GM19397 (cell line): Measurements from ENCODE around the gene XPO5.
A peak's percentile ranks its signal among the peaks of the same experiment; 100 is the strongest.

Source experiments
- ATAC-seq: cut with Tn5 transposase; IDR thresholded peaks from one replicate; pipeline ENCODE4 v1.9.1; 2021; ENCODE audit warnings: mild to moderate bottlenecking, moderate library complexity; ENCODE audit not compliant: unreplicated experiment

The XPO5 gene

DNA sequence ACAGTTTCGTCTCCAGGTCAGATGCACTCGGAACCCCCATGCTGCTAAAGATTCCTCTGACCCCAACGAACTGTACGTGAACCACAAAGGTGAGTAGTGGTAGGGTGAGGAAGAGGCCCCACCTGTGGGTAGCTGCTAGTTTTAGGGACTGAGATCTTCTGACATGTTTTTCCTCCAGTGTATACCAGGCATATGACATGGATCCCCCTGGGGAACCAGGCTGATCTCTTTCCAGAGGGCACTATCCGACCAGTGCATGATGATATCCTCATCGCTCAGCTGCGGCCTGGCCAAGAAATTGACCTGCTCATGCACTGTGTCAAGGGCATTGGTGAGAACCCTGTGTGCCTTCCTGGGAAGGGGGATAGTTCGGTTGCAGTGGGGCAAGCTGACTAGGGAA lies 55.7 kb downstream of the XPO5 start:
- ATAC-seq = no peak

DNA sequence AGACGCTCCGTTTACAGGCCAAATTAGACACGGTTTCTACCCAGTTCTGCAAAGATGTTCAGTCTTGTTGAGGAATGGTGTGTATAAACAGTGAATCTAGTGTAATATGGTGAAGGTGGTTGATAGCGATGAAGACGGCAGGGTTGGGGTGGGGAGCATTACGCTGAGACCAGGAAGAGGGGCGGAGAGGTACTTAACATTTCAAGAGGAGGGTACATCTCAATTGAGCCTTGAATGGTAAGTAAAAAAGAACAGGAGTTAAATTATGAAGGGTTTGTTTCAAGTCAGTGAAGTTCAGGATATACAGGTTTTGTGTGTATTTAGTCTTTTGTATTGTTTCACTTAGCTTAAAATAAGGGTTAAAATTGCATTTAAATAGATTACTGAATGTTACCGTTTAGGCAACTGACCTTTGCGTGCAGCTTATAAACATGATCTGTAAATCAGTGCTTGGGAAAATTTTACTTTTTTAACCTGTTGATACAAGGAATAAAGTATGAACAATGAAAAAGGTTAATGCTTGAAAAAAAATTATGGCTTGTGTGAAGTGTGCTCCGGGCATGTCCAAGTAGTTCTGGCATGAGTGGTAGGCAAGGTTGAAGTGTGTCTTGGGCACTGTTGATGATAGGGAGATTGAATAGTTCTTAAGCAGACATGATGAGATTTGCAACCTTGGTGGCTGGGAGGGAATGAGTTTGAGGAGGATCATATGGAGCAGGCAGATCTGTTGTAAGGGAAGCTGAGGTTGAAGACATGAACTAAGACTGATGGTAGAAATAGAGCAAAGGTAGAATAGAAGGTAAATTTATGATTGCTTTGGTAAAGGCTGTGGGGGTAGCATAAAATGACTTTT lies 58.1 kb downstream of the XPO5 start:
- no peak for ATAC-seq

- ATAC-seq = peak; percentile 77
These were observed 58.9 kb downstream of the XPO5 start, which contains the start of the genes POLR1C and YIPF3 for GRCh38 chr6:43516697-43517504. TSS of gene POLR1C (plus strand) at chr6:43517089. CDS start at chr6:43517110, 21 bp downstream. TSS of gene YIPF3 (minus strand) at chr6:43516926. CDS start at chr6:43516807, 119 bp downstream.

- ATAC-seq = no peak
These were observed 59.5 kb downstream of the XPO5 start for GRCh38 chr6:43516367-43516696.

DNA sequence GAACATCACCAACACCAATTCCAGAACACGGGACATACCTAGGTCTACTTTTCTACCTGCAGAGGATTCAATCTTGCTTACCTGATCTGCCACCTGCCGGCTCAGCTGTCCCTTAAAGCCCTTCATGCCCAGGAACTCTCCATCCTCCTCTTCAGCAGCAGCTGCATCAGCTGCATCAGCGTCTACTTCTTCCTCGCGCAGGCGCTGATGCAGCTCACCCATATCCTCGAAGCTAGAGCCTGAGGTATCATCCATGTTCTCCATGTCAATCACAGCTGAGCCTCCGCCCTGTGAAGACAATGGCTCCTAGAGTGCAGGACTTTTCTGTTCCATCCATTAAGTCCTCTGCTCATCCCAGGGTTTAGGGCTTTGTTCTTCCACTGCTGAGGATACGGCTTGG lies 60.0 kb downstream of the XPO5 start:
- no peak for ATAC-seq

- ATAC-seq = no peak
These were observed 63.9 kb downstream of the XPO5 start for GRCh38 chr6:43511824-43512415.

GRCh38 chr6:43510827-43511163 lies 65.0 kb downstream of the XPO5 start:
- ATAC-seq = no peak

DNA sequence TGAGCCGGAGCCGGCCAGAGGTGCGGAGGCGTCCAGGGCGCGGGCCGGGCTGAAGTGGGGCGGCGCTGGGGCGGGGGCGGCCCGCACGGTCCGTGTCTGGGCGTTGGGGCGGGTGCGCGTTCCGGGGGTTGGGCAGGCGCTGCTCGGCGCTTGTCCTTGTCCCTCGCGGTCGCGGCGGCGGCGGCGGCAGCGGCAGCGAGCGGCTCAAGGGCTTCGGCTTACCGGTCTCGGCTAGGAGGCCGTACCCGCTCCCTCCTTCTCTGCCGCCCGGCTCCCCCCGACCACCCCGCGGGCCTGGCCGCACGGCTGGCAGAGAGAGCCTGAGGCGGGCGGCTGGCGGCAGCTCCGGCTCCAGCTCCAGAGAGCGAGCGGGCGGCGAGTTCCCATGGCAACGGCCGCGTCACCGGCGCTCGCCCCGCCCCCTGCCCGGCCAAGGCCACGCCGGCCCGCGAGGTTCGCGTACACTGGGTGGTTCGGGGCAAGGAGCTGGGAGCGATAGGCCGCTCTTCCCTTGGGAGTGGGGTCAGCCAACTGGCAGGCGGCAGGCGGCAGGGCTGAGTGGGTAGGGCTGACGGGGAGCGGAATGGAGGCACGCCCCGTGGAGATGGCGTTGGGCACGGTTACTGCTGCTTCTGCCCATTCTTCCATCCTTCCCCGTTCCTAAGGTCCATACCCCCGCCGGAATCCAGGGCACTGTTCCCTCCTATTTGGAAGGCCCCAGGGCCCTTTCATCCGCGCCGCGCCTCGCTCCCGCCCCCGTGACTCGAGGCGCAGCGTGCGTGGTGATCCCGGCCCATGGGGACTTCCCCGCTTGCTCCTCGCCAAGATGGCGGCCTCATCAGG lies 65.6 kb downstream of the XPO5 start, which contains the start of gene LRRC73:
TSS of gene LRRC73 (minus strand) at position 363 of the 843 bp plus-strand sequence. CDS start 561 bp downstream, outside the sequence.
- peak; percentile 62 for ATAC-seq

DNA sequence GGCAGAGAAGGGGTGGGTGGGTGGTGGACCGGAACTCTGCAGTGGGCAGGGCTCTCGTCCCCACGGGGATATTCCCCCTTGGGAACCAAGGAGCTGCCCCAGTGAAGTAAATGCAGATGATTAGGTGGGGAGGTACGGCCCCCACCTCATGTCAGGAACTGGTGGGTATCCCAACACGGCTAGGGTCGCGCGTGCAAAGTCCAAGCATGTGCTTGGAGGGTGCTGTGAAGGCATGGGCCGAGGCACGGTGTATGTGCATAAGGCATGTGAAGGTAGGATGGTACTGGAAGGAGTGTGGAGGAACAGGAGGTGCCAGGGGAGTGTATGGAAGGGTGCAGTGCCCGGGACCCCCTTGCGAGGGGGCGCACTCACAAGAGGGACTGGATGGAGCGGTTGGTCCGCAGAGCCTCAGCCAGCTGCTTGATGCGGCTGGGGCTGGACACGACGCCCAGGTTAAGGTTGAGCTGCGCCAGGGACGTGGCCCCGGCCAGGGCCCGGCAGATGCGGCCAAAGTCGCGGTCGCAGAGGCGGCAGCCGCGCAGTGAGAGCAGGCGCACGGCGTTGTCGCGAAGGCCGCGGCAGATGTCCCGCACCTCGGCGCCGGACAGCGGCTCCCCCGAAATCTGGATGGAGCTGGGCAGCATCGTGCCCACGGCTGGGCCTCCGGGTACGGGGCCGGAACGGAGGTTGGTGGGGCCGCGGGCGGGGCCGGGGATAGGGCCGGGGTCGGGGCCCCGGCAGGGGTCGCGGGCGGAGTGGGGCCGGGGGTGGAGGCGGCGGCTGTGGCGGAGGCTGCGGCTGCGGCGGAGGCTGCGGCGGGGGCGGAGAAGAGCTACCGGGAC lies 66.5 kb downstream of the XPO5 start:
- ATAC-seq = no peak

DNA sequence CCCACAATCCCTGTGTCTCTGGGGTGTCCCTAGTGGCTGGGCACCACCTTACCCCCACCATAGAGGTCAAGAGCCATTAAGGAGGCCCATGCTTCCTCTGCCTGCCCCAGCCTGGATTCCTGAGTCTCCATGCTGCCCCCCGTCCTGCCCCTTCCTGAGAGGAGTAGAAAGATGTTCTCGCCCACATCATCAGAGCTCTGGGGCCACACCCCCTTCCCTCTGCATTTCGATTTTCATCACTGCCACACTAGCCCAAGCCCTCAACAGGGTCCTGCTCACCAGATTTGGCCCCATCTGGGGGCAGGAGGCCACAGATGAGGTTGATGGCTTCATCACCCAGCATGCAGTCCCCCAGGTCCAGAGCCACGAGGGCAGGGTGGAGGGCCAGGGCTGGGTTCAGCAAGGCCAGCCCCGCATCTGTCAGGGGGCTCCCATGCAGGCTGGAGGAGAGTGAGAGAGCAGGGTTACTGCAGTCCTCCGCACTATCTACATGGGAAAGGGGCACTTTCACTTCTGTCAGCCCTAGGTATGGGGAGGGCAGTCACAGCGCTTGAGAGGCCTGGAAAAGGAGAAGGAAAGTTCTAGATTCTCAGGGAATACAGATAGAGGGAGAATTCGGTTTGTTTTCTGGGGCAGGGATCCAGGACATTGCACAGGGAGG lies 67.2 kb downstream of the XPO5 start:
- no peak for ATAC-seq

DNA sequence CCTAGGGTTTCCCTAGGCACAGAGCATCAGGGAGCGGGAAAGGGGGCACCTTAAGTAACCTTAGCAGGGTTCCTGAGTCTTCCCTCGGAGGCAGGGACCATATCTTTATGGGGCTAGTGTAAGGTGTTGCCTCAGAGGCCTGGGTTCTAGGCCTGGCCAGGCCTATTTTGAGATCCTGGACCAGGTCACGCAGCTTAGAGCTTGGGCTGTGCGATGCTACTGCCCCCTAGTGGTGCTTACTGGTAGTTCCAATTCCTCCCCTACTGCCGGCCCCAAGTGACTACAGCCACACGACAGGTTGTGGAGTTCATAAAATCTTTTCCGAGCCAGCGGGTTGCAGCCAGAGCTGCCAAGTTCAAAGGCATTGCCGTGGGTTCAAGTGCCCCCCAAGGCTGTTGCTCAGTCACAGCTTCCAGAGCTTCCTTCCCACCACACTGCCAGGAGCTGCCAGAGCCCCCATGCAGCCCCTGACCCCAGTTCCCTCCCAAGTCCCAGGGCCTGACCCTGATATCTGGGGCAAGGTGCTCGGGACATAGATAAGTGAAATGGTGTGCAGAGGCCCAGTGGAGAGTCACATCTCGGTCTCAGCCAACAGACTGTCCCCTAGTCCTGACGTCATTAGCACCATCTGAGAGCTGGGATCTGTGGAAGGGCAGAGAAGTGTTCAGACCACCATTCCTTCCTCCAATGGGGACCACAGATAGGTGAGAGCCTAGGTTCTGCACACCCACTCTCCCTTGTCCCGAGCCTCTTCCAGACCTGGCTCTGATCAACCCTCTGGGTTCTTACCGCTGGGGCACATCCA lies 69.0 kb downstream of the XPO5 start:
- no peak for ATAC-seq

DNA sequence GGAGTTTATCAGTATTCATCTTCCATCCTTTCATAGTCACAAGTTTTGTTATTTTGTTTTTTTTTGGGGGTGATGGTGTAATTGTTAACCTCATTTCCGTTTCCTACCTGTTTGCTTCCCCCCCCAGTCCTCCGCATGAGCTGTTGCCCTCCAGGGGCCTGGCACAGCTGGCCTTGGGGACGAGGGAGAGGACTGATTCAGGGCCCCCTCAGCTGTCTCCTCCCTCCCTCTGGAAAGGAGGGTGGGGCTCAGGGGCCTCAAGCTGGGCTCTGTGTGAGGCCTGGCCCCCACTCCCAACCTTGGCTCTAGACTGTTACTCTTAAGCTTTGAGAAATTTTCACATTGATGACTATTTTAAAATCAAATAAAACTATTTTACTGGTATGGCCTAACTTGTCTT lies 69.7 kb downstream of the XPO5 start:
- ATAC-seq = no peak

DNA sequence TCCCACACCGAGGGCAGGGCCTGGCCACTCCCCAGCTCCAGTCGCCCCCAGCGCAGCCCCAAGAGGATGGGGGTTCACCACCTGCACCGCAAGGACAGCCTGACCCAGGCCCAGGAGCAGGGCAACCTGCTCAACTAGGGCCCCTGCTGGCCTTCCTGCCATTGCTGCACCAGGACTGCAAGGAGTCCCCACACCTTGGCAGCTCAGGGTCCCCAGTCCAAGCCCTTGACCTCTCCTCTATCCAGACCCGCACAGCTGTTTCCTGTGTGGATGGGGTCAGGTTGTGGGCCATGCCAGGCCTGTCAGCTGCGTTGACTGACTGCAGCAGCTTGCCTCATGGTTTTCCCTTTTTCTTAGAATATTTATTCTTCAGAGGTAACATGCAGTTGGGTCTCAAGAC lies 70.1 kb downstream of the XPO5 start:
- no peak for ATAC-seq

DNA sequence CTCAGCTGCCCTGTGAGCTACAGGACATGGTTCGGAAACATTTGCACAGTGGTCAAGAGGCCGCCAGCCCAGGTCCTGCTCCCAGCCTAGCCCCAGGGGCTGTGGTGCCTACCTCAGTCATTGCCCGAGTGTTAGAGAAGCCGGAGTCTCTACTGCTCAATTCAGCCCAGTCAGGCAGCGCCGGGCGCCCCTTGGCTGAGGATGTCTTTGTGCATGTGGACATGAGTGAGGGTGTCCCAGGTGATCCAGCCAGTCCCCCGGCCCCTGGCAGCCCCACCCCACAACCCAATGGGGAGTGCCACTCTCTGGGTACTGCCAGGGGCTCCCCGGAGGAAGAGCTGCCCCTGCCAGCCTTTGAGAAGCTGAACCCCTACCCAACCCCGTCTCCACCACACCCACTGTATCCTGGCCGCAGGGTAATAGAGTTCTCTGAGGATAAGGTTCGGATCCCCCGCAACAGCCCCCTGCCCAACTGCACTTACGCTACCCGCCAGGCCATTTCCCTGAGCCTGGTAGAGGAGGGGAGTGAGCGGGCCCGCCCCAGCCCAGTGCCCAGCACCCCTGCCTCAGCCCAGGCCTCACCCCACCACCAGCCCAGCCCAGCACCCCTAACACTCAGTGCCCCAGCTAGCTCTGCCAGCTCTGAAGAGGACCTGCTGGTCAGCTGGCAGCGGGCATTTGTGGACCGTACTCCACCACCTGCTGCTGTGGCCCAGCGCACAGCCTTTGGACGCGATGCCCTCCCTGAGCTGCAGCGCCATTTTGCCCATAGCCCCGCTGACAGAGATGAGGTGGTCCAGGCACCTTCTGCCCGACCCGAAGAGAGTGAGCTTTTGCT lies 70.9 kb downstream of the XPO5 start:
- no peak for ATAC-seq

DNA sequence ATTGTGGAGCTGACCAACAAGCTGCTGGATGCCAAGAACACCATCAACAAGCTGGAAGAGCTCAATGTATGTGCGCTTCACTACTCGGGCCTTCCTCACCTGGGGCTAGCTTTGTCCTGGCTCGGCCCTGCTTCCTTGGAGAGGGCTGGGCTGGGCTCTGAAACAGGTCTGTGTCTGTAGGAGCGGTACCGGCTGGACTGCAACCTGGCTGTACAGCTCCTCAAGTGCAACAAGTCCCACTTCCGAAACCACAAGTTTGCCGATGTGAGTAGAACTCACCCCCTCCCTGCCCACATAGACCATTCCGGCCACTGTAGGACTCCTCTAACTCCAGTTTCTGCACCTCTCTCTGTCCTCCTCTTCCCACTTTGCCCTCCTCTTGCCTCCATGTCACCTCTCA lies 72.4 kb downstream of the XPO5 start:
- ATAC-seq = no peak

- no peak for ATAC-seq
These were observed 73.2 kb downstream of the XPO5 start for GRCh38 chr6:43502666-43503065.

GRCh38 chr6:43500921-43501320 lies 74.9 kb downstream of the XPO5 start:
- no peak for ATAC-seq
